ACC112 (cell line): ENCODE data around the gene TRPM7.

Source experiments
- H2AFZ ChIP-seq: fragments of 200-600 bp; sonication (generic); one replicate; pipeline ENCODE4 v1.6.0; 2017; ENCODE audit warnings: antibody characterized with exemption, low read length; ENCODE audit not compliant: unreplicated experiment
- H3K27ac ChIP-seq: fragments of 200-600 bp; sonication (generic); 2 replicates; pipeline ENCODE4 v1.5.1; 2014; ENCODE audit warnings: low read depth, mild to moderate bottlenecking, antibody characterized with exemption, low read length, moderate library complexity
- H3K27me3 ChIP-seq: fragments of 200-600 bp; sonication (generic); 2 replicates; pipeline ENCODE4 v1.6.1; 2014; ENCODE audit warnings: mild to moderate bottlenecking, antibody characterized with exemption, low read length, moderate library complexity, mixed read lengths; ENCODE audit not compliant: insufficient read depth
- H3K36me3 ChIP-seq: fragments of 200-600 bp; sonication (generic); 2 replicates; pipeline ENCODE4 v1.6.1; 2016; ENCODE audit warnings: mild to moderate bottlenecking, antibody characterized with exemption, low read length, moderate library complexity, mixed read lengths; ENCODE audit not compliant: insufficient read depth
- H3K4me1 ChIP-seq: fragments of 200-600 bp; sonication (generic); one replicate; pipeline ENCODE4 v1.6.1; 2016; ENCODE audit warnings: low read length, mixed read lengths; ENCODE audit not compliant: insufficient read depth, unreplicated experiment, control insufficient read depth
- H3K4me3 ChIP-seq: fragments of 200-600 bp; sonication (generic); 2 replicates; pipeline ENCODE4 v1.5.1; 2014; ENCODE audit warnings: mild to moderate bottlenecking, low read depth, low read length
- H3K79me2 ChIP-seq: fragments of 200-600 bp; sonication (generic); one replicate; pipeline ENCODE4 v1.6.0; 2016; ENCODE audit warnings: low read length; ENCODE audit not compliant: control insufficient read depth, unreplicated experiment, insufficient read depth

TRPM7 gene

GRCh38 chr15:50686469-50687301 is at the start of gene TRPM7:
TRPM7 (minus strand) TSS chr15:50686797; CDS start chr15:50686533, 264 bp downstream.
- Histone ChIP-seq H3K27ac (peak within 1 kb of the TSS; percentile 80), H3K79me2 (peaks cover 52% of the 10 kb centered on the region), H3K27me3 (no peaks in the 10 kb centered on the region), H3K4me1 (peaks cover 24% of the 10 kb centered on the region), H2AFZ (peak within 1 kb of the TSS; percentile 91), H3K4me3 (peak within 1 kb of the TSS; percentile 99), H3K36me3 (no peaks in the 10 kb centered on the region)

GRCh38 chr15:50735156-50735555 is 48.6 kb upstream of the TRPM7 start:
- H3K36me3 ChIP-seq, result peaks cover 23% of the 10 kb centered on the region
- H3K4me1 ChIP-seq, result no peaks in the 10 kb centered on the region
- H3K27me3 ChIP-seq, result no peaks in the 10 kb centered on the region
- no peak overlapping the region for H3K4me3 ChIP-seq
- H2AFZ ChIP-seq, result no peak overlapping the region
- no peaks in the 10 kb centered on the region for H3K79me2 ChIP-seq
- no peak overlapping the region for H3K27ac ChIP-seq

- Histone ChIP-seq H3K4me3 (no peak overlapping the region), H3K4me1 (no peaks in the 10 kb centered on the region), H3K79me2 (no peaks in the 10 kb centered on the region), H3K27ac (no peak overlapping the region), H3K36me3 (peaks cover 12% of the 10 kb centered on the region), H2AFZ (no peak overlapping the region), H3K27me3 (no peaks in the 10 kb centered on the region)
Observed at GRCh38 chr15:50726315-50726714, 39.7 kb upstream of the TRPM7 start.

GRCh38 chr15:50718700-50719125 is 32.1 kb upstream of the TRPM7 start:
- Histone ChIP-seq H2AFZ (no peak overlapping the region), H3K4me1 (no peaks in the 10 kb centered on the region), H3K27ac (no peak overlapping the region), H3K27me3 (no peaks in the 10 kb centered on the region), H3K79me2 (no peaks in the 10 kb centered on the region), H3K4me3 (no peak overlapping the region), H3K36me3 (peaks cover 16% of the 10 kb centered on the region)

- Histone ChIP-seq H2AFZ (no peak overlapping the region), H3K79me2 (no peaks in the 10 kb centered on the region), H3K27me3 (no peaks in the 10 kb centered on the region), H3K36me3 (peaks cover 4% of the 10 kb centered on the region; the same call in 1 of the 2 replicates), H3K27ac (no peak overlapping the region), H3K4me3 (no peak overlapping the region), H3K4me1 (no peaks in the 10 kb centered on the region)
Observed at GRCh38 chr15:50712018-50712417, 25.4 kb upstream of the TRPM7 start.

- Histone ChIP-seq H3K27me3 (no peaks in the 10 kb centered on the region), H2AFZ (no peak overlapping the region), H3K79me2 (no peaks in the 10 kb centered on the region), H3K4me3 (no peak overlapping the region), H3K27ac (no peak overlapping the region), H3K36me3 (peaks cover 4% of the 10 kb centered on the region; the same call in 1 of the 2 replicates), H3K4me1 (no peaks in the 10 kb centered on the region)
Observed at GRCh38 chr15:50710585-50710984, 24.0 kb upstream of the TRPM7 start.

- H3K79me2 ChIP-seq, result no peaks in the 10 kb centered on the region
- H3K36me3 ChIP-seq, result peaks cover 4% of the 10 kb centered on the region; the same call in 1 of the 2 replicates
- H3K27ac ChIP-seq, result no peak overlapping the region
- H2AFZ ChIP-seq, result no peak overlapping the region
- H3K4me3 ChIP-seq, result no peak overlapping the region
- H3K27me3 ChIP-seq, result no peaks in the 10 kb centered on the region
- no peaks in the 10 kb centered on the region for H3K4me1 ChIP-seq
Observed at GRCh38 chr15:50707878-50708427, 21.4 kb upstream of the TRPM7 start.

- Histone ChIP-seq H3K79me2 (no peaks in the 10 kb centered on the region), H3K4me1 (no peaks in the 10 kb centered on the region), H3K27ac (no peak overlapping the region), H3K27me3 (no peaks in the 10 kb centered on the region), H3K36me3 (peaks cover 2% of the 10 kb centered on the region; the same call in 1 of the 2 replicates), H3K4me3 (no peak overlapping the region), H2AFZ (no peak overlapping the region)
Observed at GRCh38 chr15:50702762-50703334, 16.3 kb upstream of the TRPM7 start.

- Histone ChIP-seq H3K27ac (no peak overlapping the region), H3K4me3 (no peak overlapping the region), H3K36me3 (no peaks in the 10 kb centered on the region), H3K4me1 (no peaks in the 10 kb centered on the region), H3K79me2 (no peaks in the 10 kb centered on the region), H3K27me3 (no peaks in the 10 kb centered on the region), H2AFZ (no peak overlapping the region)
Observed at GRCh38 chr15:50698101-50698500, 11.5 kb upstream of the TRPM7 start.

GRCh38 chr15:50697109-50697797 is 10.7 kb upstream of the TRPM7 start:
- Histone ChIP-seq H3K27me3 (no peaks in the 10 kb centered on the region), H3K4me1 (no peaks in the 10 kb centered on the region), H3K36me3 (no peaks in the 10 kb centered on the region), H3K4me3 (no peak overlapping the region), H2AFZ (no peak overlapping the region), H3K27ac (no peak overlapping the region), H3K79me2 (no peaks in the 10 kb centered on the region)
